OCI-LY1 (cell line): ENCODE data around the gene GPR63.

Experiments
- H2AFZ ChIP-seq: fragments of 200-600 bp; sonication (generic), shearing (Covaris generic); 2 replicates; pipeline ENCODE4 v1.6.0; 2014; ENCODE audit warnings: antibody characterized with exemption, mild to moderate bottlenecking, low read length
- H3F3A ChIP-seq: fragments of 200-600 bp; sonication (generic), shearing (Covaris generic); 2 replicates; pipeline ENCODE4 v1.6.0; 2014; ENCODE audit warnings: mild to moderate bottlenecking, antibody characterized with exemption, low read length, moderate library complexity; ENCODE audit not compliant: insufficient read depth
- H3K27ac ChIP-seq: fragments of 200-600 bp; sonication (generic); 2 replicates; pipeline ENCODE4 v1.5.1; 2014; ENCODE audit warnings: low read length, mixed run types, mild to moderate bottlenecking, low read depth; ENCODE audit not compliant: poor library complexity, severe bottlenecking
- H3K27me3 ChIP-seq: fragments of 200-600 bp; sonication (generic); 2 replicates; pipeline ENCODE4 v1.6.0; 2014; ENCODE audit warnings: antibody characterized with exemption, mild to moderate bottlenecking, low read length, moderate library complexity; ENCODE audit not compliant: insufficient read depth
- H3K36me3 ChIP-seq: fragments of 200-600 bp; sonication (generic); 2 replicates; pipeline ENCODE4 v1.6.1; 2014; ENCODE audit warnings: mild to moderate bottlenecking, antibody characterized with exemption, low read length, moderate library complexity, mixed read lengths; ENCODE audit not compliant: insufficient read depth
- H3K4me1 ChIP-seq: fragments of 200-600 bp; sonication (generic); 2 replicates; pipeline ENCODE4 v1.5.1; 2014; ENCODE audit warnings: mild to moderate bottlenecking, low read length, moderate library complexity; ENCODE audit not compliant: insufficient read depth, severe bottlenecking
- H3K4me2 ChIP-seq: fragments of 200-600 bp; sonication (generic), shearing (Covaris generic); 2 replicates; pipeline ENCODE4 v1.6.1; 2014; ENCODE audit warnings: low read length
- H3K4me3 ChIP-seq: fragments of 200-600 bp; sonication (generic); 2 replicates; pipeline ENCODE4 v1.5.1; 2014; ENCODE audit warnings: low read length, low read depth, mild to moderate bottlenecking, mixed read lengths; ENCODE audit not compliant: poor library complexity, severe bottlenecking
- H3K79me2 ChIP-seq: fragments of 200-600 bp; shearing (Covaris generic); 2 replicates; pipeline ENCODE4 v1.6.1; 2016; ENCODE audit warnings: mixed run types, low read length, mixed read lengths; ENCODE audit not compliant: insufficient read depth
- H3K9ac ChIP-seq: fragments of 200-600 bp; sonication (generic), shearing (Covaris generic); 2 replicates; pipeline ENCODE4 v1.6.1; 2014; ENCODE audit warnings: mild to moderate bottlenecking, low read length, mixed read lengths
- H3K9me2 ChIP-seq: fragments of 200-600 bp; sonication (generic), shearing (Covaris generic); 2 replicates; pipeline ENCODE4 v1.6.1; 2014; ENCODE audit warnings: low read depth, mild to moderate bottlenecking, low read length, mixed read lengths
- H3K9me3 ChIP-seq: fragments of 200-600 bp; shearing (Covaris generic); 2 replicates; pipeline ENCODE4 v1.6.1; 2014; ENCODE audit warnings: low read length, mixed read lengths
- H4K20me1 ChIP-seq: fragments of 200-600 bp; sonication (generic), shearing (Covaris generic); 2 replicates; pipeline ENCODE4 v1.6.0; 2016; ENCODE audit warnings: mild to moderate bottlenecking, low read length; ENCODE audit not compliant: insufficient read depth
- EZH2 ChIP-seq: fragments of 200-600 bp; sonication (generic), shearing (Covaris generic); IDR thresholded peaks from 2 replicates; pipeline ENCODE4 v1.8.0; 2017; ENCODE audit warnings: borderline replicate concordance, mixed run types, mild to moderate bottlenecking, antibody characterized with exemption, low read length, moderate library complexity, mixed read lengths
- TF ChIP-seq, protein P1 (sequence below): fragments of 200-600 bp; sonication (generic), shearing (Covaris generic); IDR thresholded peaks from 2 replicates; pipeline ENCODE4 v1.5.1; 2017; ENCODE audit warnings: mild to moderate bottlenecking, antibody characterized with exemption, low read length, moderate library complexity, mixed read lengths

GPR63 gene

DNA sequence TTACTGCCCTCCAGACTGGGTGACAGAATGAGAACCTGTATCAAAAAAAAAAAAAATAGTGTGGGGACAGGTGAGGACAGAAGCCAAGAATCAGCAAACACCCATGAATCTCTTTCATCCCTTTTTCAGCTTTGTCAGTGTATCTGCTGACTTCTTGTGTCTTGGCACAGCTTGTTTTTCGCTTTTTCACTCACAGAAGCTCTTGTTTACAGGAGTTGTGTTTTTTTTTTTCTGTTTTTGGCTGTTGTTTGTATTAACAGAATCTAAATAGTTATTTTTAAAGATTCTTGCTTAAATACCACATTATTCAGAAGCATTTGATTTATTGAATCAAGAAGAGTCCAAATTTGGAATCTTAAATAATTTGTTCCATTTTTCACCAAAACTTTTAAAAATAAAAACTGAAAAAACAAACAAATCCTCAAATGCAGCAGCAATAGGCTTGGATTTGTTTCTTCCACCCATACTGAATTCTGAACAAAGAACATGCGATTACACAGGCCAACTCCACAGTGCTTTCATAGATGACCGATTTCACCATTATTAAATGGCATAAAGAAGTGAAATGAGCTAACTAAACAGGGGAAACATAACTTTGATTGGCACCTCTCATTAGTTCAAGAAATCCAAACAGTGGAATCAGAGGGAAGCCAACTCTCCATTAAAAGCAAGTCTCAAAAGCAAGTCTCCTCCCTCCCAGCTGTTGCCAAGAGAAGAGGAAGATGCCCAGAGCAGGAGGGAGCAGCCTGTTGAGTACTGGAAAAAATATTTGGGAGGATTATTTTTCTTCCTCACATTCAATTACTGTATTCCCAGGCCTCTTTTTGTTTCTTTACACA, 27.2 kb upstream of the GPR63 start:
- Histone ChIP-seq H3K9me3 (no peaks in the 10 kb centered on the region), H3K36me3 (no peaks in the 10 kb centered on the region), H3K4me3 (no peak overlapping the region)

DNA sequence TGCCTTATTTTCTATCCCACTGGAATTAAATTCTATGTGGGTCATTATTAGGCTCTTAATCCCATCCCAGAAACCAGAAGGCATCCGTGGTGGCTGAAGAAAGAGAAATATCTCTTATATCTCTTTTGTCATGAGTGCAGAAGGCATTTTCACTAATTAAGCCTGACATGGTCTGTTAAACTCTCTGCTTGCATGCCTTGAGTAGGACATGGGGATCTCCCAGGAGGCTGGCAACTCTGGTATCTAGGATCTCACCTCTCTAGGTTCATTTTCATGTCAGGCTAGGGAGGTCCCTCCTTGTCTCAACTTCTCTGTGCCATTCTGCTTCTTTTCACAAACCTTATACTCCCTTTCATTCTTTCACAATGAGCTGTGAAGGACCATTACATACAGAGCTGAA, 25.3 kb upstream of the GPR63 start:
- H3K27me3 ChIP-seq = no peaks in the 10 kb centered on the region
- H2AFZ ChIP-seq = no peak overlapping the region
- no peaks in the 10 kb centered on the region for H3K36me3 ChIP-seq
- H3F3A ChIP-seq = no peaks in the 10 kb centered on the region
- no peak overlapping the region for H3K4me3 ChIP-seq
- H3K4me1 ChIP-seq = no peaks in the 10 kb centered on the region
- no peak overlapping the region for H3K9ac ChIP-seq
- no peaks in the 10 kb centered on the region for H3K9me2 ChIP-seq
- H3K4me2 ChIP-seq = no peak overlapping the region
- TF ChIP-seq EZH2 = no peak
- TF ChIP-seq, protein P1, sequence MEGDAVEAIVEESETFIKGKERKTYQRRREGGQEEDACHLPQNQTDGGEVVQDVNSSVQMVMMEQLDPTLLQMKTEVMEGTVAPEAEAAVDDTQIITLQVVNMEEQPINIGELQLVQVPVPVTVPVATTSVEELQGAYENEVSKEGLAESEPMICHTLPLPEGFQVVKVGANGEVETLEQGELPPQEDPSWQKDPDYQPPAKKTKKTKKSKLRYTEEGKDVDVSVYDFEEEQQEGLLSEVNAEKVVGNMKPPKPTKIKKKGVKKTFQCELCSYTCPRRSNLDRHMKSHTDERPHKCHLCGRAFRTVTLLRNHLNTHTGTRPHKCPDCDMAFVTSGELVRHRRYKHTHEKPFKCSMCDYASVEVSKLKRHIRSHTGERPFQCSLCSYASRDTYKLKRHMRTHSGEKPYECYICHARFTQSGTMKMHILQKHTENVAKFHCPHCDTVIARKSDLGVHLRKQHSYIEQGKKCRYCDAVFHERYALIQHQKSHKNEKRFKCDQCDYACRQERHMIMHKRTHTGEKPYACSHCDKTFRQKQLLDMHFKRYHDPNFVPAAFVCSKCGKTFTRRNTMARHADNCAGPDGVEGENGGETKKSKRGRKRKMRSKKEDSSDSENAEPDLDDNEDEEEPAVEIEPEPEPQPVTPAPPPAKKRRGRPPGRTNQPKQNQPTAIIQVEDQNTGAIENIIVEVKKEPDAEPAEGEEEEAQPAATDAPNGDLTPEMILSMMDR = no peak
- no peaks in the 10 kb centered on the region for H3K79me2 ChIP-seq
- no peaks in the 10 kb centered on the region for H4K20me1 ChIP-seq
- no peaks in the 10 kb centered on the region for H3K9me3 ChIP-seq
- no peak overlapping the region for H3K27ac ChIP-seq

More for the DNA sequence above, 27.2 kb upstream of the GPR63 start:
- H3K4me1 ChIP-seq = no peaks in the 10 kb centered on the region
- no peak overlapping the region for H3K9ac ChIP-seq
- no peak overlapping the region for H3K4me2 ChIP-seq
- TF ChIP-seq EZH2 = no peak
- TF ChIP-seq, protein P1 = no peak
- no peak overlapping the region for H2AFZ ChIP-seq
- H3K79me2 ChIP-seq = no peaks in the 10 kb centered on the region
- no peak overlapping the region for H3K27ac ChIP-seq
- no peaks in the 10 kb centered on the region for H4K20me1 ChIP-seq
- H3K27me3 ChIP-seq = no peaks in the 10 kb centered on the region
- H3F3A ChIP-seq = no peaks in the 10 kb centered on the region
- no peaks in the 10 kb centered on the region for H3K9me2 ChIP-seq

DNA sequence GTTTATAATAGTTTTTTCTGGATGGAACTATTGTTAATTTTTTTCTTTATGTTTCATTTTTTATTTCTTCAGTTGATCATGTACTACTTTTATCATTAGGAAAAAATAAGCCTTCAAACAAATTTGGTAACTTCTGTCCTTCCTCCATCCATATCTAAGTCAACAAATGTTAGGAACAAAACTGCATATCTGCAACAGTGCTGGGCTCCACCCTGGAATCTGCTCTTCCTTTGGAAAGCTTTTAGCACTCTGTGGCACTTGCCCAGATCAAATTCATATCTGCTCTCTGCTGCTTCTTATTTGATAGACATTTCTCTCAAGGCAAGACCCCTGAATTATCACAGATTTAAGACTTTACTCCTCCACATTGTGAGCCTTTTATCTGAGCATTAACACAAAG, 24.3 kb upstream of the GPR63 start:
- Histone ChIP-seq H3K27me3 (no peaks in the 10 kb centered on the region), H2AFZ (no peak overlapping the region)

More for the DNA sequence above, 24.3 kb upstream of the GPR63 start:
- no peaks in the 10 kb centered on the region for H3K9me2 ChIP-seq
- TF ChIP-seq, protein P1 = no peak
- TF ChIP-seq EZH2 = no peak
- H3F3A ChIP-seq = no peaks in the 10 kb centered on the region
- no peak overlapping the region for H3K27ac ChIP-seq
- H3K79me2 ChIP-seq = no peaks in the 10 kb centered on the region
- H4K20me1 ChIP-seq = no peaks in the 10 kb centered on the region
- no peak overlapping the region for H3K9ac ChIP-seq
- H3K9me3 ChIP-seq = no peaks in the 10 kb centered on the region
- no peak overlapping the region for H3K4me3 ChIP-seq
- no peaks in the 10 kb centered on the region for H3K4me1 ChIP-seq
- no peaks in the 10 kb centered on the region for H3K36me3 ChIP-seq
- H3K4me2 ChIP-seq = no peak overlapping the region
